ENCODE measurements around the gene EMID1.
A peak's percentile ranks its signal among the peaks of the same experiment; 100 is the strongest.

The EMID1 gene

DNA sequence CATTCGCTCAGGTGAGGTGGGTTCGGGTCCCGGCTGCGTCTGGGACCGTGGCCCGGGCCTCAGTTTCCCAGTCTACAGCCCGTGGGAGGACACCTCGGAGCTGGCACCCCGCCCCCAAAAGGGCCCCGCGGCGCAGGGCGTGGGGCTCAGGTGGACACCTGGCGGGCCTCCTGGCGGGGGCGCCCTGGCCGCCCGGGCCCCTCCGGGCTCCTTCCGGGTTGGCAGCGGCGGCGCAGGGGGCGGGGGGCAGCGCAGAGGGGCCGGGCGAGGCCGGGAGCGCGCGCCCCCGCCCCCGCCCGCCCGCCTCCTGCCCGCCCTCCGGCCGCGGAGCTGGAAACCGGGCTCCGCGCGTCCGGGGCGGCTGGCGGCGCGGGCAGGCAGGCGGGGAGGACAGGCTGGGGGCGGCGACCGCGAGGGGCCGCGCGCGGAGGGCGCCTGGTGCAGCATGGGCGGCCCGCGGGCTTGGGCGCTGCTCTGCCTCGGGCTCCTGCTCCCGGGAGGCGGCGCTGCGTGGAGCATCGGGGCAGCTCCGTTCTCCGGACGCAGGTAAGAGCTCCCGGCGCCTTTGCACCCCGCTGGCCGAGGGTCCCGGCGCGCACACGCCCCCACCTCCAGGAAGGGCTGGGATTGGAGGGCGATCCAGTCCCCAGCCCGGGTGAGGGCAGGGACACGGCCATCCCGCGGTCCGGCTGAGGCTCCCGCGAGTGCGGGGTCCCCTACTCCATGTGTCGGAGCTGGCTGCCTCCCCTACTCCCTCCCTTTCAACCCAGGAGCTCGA lies at the start of gene EMID1:
TSS of gene EMID1 (plus strand) at position 303 of the 778 bp plus-strand sequence. CDS start at position 446, 143 bp downstream.
- peak in 1 of 2 donors; percentile 21 for DNase-seq (ENCODE audit: low read depth in 2 of 2)

DNA sequence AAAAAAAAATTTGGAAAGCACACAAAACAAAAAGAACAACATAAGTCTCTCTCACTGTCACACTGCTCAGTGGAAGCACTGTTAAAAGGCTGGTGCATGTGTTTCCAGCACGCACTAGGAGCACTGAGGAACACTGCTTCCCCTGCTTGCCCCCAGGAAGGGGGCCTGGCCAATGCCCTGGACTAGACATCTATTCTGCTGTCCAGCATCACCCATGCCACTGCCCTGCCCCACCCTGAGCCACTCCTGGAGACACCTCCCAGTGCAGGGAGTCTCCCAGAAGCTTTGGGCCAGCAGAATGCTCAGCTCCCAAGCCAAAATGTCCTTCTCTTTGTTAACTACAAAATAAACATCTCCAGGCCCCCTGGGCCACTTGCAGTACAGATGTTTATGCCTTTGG lies 49.7 kb upstream of the EMID1 start:
- DNase-seq (ENCODE audit: low read depth in 2 of 2), result no peak

DNA sequence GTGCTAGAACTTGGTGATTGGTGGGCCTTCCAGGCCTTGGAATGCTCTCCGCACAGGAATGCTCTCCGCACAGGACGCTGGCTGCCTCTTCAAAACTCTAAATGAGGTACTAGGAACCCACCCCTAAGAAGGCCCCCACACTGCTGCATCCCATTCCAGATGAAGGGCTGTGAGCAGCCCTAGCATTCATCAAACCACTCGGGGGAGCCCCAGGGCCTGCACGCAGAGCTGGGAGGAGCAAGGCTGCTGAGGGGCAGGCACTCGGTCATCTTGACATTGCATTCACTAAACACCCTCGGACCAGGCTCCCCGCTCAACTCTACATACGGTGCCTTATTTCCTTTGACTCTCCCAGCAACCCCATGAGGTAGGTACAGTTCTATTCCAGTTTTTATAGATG lies 49.2 kb upstream of the EMID1 start:
- DNase-seq (ENCODE audit: low read depth in 2 of 2), result no peak

DNA sequence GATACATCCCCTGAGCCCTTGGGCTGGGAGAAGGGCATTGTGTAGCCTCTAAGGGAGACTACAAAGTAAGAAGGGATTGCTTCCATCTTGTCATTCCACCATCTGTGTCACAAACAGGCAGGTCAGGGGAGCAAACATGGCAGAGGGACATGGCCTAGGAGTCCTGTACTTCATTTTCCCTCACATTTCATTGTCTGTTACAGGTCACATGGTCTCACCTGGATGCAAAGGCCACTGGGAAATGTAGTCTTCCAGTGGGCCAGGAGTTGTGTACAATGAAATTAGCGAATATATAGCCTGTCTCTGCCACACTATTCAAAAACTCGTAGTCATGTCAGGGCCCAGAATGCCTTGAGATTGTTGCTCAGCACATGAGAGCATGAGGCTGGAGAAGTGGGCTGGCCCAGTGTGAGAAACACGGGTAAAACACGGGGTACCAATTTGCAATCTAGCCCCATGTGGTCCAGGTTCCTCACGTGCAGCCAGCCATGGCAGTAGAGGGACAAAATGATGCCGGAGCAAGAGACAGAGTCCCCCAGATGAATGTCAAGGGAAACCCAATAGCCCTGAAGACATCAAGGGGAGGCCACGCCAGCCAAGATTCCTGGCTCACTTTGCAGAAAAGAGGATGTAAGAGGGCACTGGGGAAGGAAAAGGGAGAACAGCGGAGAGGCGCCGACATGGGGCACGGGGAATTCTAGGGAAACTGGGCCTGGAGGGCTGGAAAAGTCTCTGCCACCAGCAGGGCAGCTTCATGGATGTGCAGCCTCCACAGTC lies 47.7 kb upstream of the EMID1 start:
- DNase-seq (ENCODE audit: low read depth in 2 of 2), result no peak

DNA sequence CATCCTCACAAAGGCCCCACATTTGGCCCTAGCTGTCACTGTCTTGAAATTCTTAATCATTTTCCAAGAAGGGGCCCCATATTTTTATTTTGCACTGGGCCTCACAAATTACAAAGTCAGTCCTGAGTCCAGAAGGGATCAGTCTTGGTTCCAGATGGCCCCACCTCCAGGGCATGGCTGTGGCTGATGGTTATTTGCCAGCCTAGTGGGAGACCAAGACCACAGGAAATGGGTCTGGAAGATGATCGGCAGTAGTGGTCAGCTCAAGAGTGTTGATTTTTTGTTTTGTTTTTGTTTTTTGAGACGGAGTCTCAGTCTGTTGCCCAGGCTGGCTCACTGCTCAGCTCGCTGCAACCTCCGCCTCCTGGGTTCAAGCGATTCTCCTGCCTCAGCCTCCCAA lies 47.1 kb upstream of the EMID1 start:
- DNase-seq (ENCODE audit: low read depth in 2 of 2), result no peak

DNA sequence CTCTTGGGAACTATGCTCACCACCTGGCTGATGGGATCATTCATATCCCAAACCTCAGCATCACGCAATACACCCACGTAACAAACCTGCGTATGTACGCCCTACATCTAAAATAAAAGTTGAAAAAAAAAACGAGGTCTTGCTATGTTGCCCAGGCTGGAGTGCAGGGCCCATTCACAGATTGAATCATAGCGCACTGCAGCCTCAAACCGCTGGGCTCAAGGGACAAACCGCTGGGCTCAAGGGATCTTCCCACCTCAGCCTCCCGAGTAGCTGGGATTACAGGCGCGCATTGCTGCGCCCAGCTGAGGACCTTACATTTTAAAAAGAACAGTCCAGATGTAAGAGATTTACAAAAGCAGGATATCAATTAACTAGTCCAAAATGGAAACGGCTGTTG lies 41.9 kb upstream of the EMID1 start:
- DNase-seq (ENCODE audit: low read depth in 2 of 2), result no peak

DNA sequence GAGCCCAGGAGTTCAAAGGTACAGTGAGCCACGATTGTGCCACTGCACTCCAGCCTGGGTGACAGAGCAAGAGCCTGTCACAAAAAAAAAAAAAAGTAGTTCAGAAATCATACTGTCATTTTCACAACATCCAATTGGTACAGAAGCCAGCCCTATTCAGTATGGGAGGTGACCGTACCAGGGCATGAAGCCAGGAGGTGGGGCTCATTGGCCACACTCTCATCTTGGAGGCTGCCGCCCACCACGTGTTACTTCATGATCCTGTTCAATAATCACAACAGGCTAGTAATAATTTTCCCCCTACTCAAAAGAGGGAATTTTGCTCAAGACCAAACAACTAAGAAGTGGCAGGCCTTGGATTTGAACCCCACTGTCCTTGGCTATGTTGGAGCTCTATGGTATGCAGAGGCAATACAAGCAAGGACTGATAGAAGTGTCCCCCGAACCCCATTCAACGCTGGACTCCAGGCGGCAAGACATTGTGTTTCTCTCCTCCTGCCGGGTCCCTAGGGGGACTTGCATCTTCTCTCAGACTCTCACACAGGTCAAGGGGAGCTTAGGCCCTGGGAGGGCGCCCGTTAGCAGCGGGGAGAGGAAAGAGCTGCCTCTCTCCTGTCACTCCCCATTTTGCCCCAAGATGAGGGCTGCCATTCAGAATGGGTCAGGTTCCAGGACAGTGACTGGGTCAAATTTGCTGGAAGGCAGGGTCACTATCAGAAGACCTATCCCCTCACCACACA lies 40.2 kb upstream of the EMID1 start:
- no peak for DNase-seq (ENCODE audit: low read depth in 2 of 2)

DNA sequence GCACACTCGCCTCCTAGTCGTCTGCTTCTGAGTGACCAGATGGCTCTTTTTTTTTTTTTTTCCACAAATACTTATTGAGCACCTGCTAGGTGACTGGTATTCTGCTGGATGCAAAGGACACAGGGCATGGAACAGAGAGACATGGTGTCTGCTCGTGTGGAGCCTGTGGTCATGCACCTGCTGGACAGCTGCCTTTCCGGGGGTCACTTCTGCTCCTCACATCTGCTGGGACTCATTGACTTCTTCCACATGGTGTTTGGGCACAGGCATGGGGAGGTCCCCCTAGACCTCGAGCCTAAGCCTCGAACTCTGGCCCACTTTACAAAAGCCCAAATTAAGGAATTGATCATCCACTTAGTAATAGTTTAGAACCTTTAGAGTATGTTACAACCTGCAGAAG lies 39.5 kb upstream of the EMID1 start:
- no peak for DNase-seq (ENCODE audit: low read depth in 2 of 2)

DNA sequence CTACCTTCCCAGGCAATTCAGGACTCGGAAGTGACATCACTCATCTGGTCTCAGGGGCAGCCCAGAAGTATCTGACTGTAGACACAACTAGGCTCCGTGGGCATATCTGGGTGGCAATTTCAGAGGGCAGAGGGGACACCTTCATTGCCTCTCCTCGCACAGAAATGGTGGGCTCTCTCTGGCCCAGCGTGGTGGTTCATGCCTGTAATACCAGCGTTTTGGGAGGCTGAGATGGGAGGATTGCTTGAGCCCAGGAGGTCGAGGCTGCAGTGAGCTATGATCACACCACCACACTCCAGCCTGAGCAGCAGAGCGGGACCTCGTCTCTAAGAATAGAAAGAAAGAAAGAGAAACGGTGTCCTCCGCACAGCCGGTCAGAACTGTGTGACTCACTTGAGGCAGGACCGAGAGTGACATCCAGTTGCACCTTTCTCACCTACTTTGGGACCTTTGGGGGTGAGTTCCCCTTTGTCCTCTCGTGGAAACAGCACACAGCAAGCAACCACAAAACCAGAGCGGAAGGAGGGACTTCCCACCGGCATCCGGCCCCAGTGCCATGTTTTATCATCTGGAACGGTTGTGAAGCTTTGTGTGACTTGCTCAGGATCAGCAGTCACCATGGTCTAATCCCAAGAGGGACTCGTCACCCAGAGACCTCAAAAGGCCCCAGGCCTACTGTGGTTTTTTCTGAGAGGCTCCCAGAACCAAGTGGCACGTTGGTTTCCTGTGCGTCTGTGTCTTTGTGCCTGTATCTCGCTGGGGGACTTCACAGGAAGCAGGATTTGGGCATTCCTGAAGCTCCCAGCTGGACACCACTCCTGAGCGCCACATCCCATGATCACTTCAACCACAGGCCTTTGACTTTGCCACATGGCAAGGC lies 38.4 kb upstream of the EMID1 start:
- DNase-seq (ENCODE audit: low read depth in 2 of 2), result peak; percentile 6 to 19

DNA sequence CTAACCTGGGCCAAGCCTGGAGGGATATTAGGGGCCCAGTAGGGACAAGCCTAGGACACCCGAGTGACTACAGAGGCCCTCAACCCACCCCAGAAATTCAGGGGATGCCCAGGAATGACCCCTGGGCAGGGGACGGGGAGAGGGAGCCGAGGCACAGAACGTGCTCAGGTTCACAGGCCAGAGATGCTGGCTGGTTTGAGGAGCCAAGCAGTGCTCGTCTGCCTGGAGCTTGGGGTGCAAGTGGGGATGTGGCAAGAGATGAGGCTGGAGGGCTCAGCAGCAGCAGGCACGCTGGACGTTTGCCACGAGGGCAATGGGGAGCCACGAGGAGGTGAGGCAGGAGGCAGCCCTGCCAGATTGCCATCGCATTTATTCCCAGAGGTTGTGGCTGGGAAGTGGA lies 34.0 kb upstream of the EMID1 start:
- no peak for DNase-seq (ENCODE audit: low read depth in 2 of 2)

DNA sequence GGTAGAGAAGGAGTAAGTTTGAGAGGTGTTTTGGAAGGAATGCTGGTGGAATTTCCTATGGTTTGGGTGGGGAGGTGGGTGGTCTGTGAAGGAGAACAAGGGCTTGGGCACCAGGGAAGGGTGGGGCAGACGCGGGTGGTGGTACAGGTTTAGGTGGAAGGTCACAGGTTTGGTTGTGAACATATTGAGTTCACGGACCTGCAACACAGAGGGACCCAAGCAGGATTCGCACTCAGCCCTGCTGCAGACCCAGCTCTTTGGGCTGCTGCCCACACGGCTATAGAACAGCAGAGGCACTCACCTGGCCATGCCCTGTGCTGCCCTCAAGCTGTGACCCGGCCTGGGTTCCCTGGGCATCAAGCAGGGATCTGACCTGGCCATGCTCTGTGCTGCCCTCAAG lies 33.5 kb upstream of the EMID1 start:
- DNase-seq (ENCODE audit: low read depth in 2 of 2), result no peak

DNA sequence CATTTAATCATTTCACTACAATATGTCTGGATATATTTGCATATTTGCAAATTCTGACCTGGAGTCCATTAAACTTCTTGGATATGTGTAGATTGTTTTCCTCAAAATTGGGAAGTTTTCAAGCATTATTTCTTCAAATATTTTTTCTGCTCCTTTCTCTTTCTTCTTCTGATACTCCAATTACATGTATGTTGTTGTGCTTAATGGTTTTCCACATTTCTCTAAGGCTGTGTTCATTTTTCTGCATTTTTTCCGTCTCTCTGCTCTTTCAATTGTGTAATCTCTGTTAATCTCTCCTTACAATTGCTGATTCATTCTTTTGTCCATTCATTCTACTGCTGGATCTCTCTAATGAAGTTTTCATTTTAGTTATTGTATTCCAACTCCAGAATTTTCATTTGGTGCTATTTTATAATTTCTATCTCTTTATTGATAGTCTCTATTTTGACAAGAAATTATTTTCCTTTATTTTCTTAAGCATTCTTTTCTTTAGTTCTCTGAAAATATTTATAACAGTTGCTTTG lies 30.3 kb upstream of the EMID1 start:
- DNase-seq (ENCODE audit: low read depth in 2 of 2), result no peak

DNA sequence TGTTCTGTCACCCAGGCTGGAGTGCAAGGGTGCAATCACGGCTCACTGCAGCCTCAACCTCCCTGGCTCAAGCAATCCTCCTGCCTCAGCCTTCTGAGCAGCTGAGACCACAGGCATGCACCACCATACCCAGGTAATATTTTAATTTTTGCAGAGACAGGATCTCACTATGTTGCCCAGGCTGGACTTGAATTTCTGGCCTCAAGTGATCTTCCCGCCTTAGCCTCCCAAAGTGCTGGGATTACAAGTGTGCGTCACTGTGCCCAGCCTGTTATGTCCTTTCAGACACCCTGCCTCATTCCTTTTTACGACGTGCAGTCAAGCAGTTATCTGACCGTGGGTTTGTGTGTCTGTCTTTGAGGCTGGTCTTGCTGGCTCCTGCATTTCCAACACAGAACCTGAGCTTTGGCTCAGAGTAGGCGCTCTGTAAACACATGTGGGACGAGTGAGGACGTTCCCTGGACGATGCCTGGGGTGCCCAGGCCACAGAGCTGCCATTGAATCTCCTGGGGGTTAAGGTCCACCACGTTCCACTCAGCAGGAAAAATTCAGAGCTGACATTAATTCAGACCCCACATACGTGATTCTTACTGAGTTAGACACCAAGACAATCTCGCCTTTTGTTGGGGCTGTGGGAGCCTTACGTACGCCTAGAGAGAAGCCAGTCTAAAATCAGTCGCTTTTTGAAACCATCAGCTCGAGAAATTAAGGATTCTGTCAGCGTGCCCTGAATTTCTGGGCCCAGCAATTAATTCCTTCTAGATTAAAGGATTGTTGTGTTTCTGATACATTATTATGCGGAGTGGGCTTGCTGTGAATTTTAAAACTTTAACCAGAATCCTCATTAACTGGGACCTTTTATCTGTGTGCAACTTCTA lies 21.5 kb upstream of the EMID1 start:
- DNase-seq (ENCODE audit: low read depth in 2 of 2), result no peak

DNA sequence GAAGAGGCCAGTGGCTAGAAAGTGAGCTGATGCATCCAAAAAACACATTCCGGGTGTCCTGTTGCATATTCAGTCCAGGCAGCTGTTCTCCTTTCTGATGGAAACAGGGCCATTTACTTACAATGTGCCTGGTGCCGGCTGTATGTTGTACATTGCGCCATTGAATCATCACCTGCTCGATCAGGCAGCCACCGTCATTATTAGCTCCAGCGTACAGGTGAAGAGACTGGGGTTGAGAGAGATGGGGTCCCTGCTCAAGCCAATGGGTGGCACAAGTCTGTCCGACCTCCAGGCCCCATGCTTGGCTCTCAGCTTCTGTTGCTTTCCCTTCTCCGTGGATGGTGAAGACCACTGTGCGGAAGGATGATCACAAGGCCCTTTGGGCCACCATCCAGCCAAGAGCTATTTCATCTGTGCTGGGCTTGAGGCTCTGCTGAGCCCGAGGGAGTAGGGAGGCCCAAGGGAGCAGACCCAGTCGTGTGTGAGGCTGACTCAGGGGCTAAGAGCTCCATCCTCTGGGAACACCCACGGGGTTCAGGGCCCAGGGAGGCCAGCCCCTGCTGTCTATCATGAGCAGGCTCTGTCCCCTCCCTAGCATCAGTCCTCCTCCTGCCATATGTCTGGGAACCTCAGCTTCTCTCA lies 20.7 kb upstream of the EMID1 start:
- DNase-seq (ENCODE audit: low read depth in 2 of 2), result no peak

DNA sequence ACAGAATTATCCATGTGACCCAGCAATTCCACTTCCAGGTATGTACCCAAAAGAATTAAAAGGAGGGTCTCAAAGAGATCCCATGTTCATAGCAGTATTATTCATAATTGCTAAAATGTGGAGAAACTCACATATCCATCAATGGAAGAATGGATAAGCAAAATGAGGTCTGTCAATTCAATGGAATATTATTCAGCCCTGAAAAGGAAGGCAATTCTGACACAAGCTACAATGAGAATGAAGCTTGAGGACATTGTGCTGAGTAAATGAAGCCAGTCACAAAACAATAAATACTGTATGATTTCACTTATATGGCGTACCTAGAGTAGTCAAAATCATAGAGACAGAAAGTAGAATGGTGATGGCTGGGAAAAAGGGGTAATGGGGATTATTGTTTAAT lies 19.4 kb upstream of the EMID1 start:
- DNase-seq (ENCODE audit: low read depth in 2 of 2), result no peak

DNA sequence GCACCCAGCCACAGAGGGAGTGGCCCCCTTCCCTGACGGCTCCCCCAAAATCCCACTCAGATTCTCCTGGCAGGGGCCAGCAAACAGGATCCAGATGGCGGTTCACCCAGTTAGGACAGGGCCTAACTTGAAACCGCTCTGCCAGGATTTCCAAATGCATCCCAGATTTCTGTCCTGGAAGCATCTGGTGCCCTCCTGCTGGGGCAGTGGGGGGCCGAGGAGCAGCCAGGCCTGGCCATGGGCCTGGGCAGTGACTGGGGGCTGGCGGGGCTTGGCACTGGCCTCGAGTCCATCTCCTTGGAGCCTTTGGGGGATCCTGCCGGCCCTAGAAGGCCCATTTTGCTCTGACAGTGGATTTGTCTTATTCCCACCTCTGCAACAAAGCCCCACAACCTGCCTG lies 17.9 kb upstream of the EMID1 start:
- DNase-seq (ENCODE audit: low read depth in 2 of 2), result no peak

DNA sequence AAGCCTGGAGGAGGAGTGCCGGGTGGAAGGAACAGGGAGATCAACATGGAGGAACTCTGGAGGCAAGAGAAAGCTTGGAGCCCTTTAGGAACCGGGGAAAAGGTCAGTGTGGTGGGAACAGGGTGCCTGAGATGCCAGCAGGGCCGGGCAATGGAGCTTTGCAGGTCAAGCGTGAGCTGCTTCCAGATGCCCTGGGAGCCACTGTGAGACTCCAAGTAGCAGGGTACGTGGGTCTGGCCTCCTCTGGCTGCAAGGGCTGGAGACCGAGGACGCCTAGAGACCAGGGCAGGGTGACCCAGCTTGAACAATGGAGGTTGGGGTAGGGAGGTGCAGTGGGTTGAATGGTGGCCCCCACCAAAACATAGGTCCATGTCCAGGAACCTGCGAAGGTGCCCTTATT lies 15.6 kb upstream of the EMID1 start:
- no peak for DNase-seq (ENCODE audit: low read depth in 2 of 2)

DNA sequence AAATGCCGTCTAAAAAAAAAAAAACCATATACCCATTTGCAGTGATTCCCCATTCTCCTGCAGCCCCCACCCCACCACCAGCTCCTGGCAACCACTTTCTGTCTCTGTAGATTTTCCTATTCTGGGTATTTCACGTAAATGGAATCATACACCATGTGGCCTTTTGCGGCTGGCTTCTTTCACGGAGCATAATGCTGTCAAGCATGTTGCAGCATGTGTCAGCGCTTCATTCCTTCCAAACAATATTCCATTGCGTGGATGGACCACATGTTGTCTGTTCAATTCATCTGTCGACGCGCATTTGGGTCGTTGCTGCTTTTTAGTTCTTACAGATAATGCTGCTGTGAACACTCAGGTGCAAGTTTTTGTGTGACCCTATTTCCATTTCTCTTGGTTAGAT lies 14.8 kb upstream of the EMID1 start:
- DNase-seq (ENCODE audit: low read depth in 2 of 2), result no peak

DNA sequence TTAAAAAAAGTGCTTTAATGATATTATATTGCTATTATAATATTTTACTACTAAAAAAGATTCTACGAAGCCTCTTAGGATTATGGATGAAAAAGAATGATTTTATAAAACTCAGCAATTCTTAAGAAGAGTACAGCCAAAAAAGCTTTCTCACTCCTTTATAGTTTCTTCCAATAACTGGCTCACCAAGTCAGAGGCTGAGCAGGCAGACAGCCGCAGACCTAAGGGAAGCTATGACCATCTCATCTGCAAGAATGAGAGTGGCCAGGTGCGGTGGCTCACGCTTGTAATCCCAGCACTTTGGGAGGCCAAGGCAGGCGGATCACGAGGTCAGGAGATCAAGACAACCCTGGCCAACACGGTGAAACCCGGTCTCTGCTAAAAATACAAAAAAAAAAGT lies 12.7 kb upstream of the EMID1 start:
- DNase-seq (ENCODE audit: low read depth in 2 of 2), result no peak

DNA sequence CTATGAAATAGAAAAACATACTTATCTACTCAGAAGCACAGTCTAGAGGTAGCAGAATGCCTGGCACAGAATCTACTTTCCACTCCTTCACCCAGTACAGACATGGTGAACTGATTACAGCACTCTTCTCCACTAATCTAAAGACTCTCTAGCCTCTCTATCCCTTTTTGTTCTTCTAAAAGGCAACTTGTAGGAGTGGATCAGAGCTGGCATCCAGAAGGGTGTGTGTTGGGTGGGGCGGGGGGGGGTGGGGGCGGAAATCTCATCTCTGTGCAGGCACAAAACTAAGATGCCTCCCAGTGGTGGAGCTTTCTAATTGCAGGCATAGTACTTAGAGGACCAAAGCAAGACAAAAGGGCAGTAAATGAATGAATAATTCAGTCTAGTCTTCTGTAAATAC lies 11.5 kb upstream of the EMID1 start:
- DNase-seq (ENCODE audit: low read depth in 2 of 2), result no peak
